Keratinocyte (primary cell): ENCODE measurements around the gene CDKN1C. TPM values are rescaled to one million over a fixed set of nuclear protein-coding genes. Genes with fewer than 3 reads are reported as not detected.

Source experiments
- DNase-seq: peaks from one replicate; pipeline ENCODE4 v3.0.0-alpha.2; 2011; ENCODE audit warnings: low read depth, missing footprints, low spot score
- FAIRE-seq: peaks from 2 replicates; lab custom pipeline; 2011; peaks lifted over from hg19 to GRCh38; lab: Jason Lieb, UNC
- H2AFZ ChIP-seq: 2 replicates; pipeline ENCODE4 v1.6.0; 2012; ENCODE audit warnings: low read length, control low read depth, inconsistent platforms; ENCODE audit not compliant: control insufficient read depth
- H3K27ac ChIP-seq: 2 replicates; pipeline ENCODE4 v1.5.1; 2011; ENCODE audit warnings: low read length; ENCODE audit not compliant: control insufficient read depth, insufficient read depth
- H3K27me3 ChIP-seq: 3 replicates; pipeline ENCODE4 v1.6.0; 2011; ENCODE audit warnings: low read length; ENCODE audit not compliant: control insufficient read depth, insufficient read depth; ENCODE audit errors: extremely low read depth
- H3K36me3 ChIP-seq, 2 experiments: 2 replicates in 1 of 2; 3 replicates in 1 of 2; pipeline ENCODE4 v1.5.1; 2011; ENCODE audit warnings: low read length in 2 of 2, mild to moderate bottlenecking in 1 of 2; ENCODE audit not compliant: control insufficient read depth in 2 of 2, insufficient read depth in 2 of 2; ENCODE audit errors: extremely low read depth in 1 of 2
- H3K4me1 ChIP-seq: 3 replicates; pipeline ENCODE4 v1.5.1; 2011; ENCODE audit warnings: low read length; ENCODE audit not compliant: control insufficient read depth, insufficient read depth; ENCODE audit errors: extremely low read depth
- H3K4me2 ChIP-seq: 3 replicates; pipeline ENCODE4 v1.6.0; 2011; ENCODE audit warnings: low read depth, low read length; ENCODE audit not compliant: control insufficient read depth, insufficient read depth; ENCODE audit errors: extremely low read depth
- H3K4me3 ChIP-seq, 3 experiments: fragments of 200-600 bp in 1 of 3; sonication (generic) in 1 of 3; 2 replicates in 2 of 3; 3 replicates in 1 of 3; pipeline ENCODE4 v1.5.1; 2011 to 2016; ENCODE audit warnings: low read length in 3 of 3, mild to moderate bottlenecking in 3 of 3, control low read depth in 2 of 3, inconsistent platforms in 1 of 3, low read depth in 1 of 3, mixed read lengths in 1 of 3, mixed run types in 1 of 3, moderate library complexity in 1 of 3; ENCODE audit not compliant: control insufficient read depth in 2 of 3, insufficient read depth in 2 of 3; ENCODE audit errors: extremely low read depth in 1 of 3
- H3K79me2 ChIP-seq: 2 replicates; pipeline ENCODE4 v1.6.0; 2012; ENCODE audit warnings: low read length; ENCODE audit not compliant: control insufficient read depth, insufficient read depth
- H3K9ac ChIP-seq: 3 replicates; pipeline ENCODE4 v1.6.0; 2011; ENCODE audit warnings: low read length; ENCODE audit not compliant: control insufficient read depth, insufficient read depth; ENCODE audit errors: extremely low read depth
- H3K9me1 ChIP-seq: 3 replicates; pipeline ENCODE4 v1.6.0; 2011; ENCODE audit warnings: low read length; ENCODE audit not compliant: control insufficient read depth, insufficient read depth; ENCODE audit errors: extremely low read depth
- H3K9me3 ChIP-seq: 2 replicates; pipeline ENCODE4 v1.5.1; 2012; ENCODE audit warnings: low read depth, low read length; ENCODE audit not compliant: control insufficient read depth
- H4K20me1 ChIP-seq: 3 replicates; pipeline ENCODE4 v1.6.0; 2011; ENCODE audit warnings: low read length; ENCODE audit not compliant: control insufficient read depth, insufficient read depth; ENCODE audit errors: extremely low read depth
- EZH2 ChIP-seq: IDR thresholded peaks from one replicate; pipeline ENCODE4 v1.6.1; 2012; ENCODE audit warnings: inconsistent platforms, mild to moderate bottlenecking, low read length, moderate library complexity
- dilution Hi-C: fragments of 300-500 bp; cut with MboI; formaldehyde crosslinking; loops from one replicate; pipeline ENCODE4 v1.7.0; 2020; ENCODE audit warnings: low sequenced_read_pairs; ENCODE audit not compliant: extremely low pct_ligation_motif_present
- polyA plus RNA-seq, 5 experiments: library from polyadenylated mRNA; depleted of rRNA in 3 of 5; stranded (reverse) in 3 of 5; stranded (forward) in 1 of 5; unstranded in 1 of 5; fragments of >200 nt; gene quantifications; 1 replicate in 1 of 5; 2 replicates in 3 of 5; 3 replicates in 1 of 5; pipeline versions ENCODE4 v1.2.1 to v1.2.3, GENCODE V29; 2011 to 2012; ENCODE audit warnings: missing spikeins in 2 of 5, low read depth in 1 of 5, low replicate concordance in 1 of 5
- TF ChIP-seq, protein P1 (sequence below), 3 experiments: IDR thresholded peaks in 1 of 3; conservative IDR thresholded peaks in 1 of 3; optimal IDR thresholded peaks in 1 of 3; 2 replicates in 2 of 3; 3 replicates in 1 of 3; pipeline versions ENCODE3 to v1.5.1; 2011; ENCODE audit warnings: low read length in 3 of 3, mild to moderate bottlenecking in 3 of 3, moderate library complexity in 2 of 3, control low read depth in 1 of 3, inconsistent platforms in 1 of 3; ENCODE audit not compliant: insufficient read depth in 2 of 3; ENCODE audit errors: extremely low read depth in 1 of 3

CDKN1C gene
- polyA plus RNA-seq, 1 donor (not counting 4 experiments of a cell fraction or from before 2014, with no cell fraction given): 0.37 TPM

DNA sequence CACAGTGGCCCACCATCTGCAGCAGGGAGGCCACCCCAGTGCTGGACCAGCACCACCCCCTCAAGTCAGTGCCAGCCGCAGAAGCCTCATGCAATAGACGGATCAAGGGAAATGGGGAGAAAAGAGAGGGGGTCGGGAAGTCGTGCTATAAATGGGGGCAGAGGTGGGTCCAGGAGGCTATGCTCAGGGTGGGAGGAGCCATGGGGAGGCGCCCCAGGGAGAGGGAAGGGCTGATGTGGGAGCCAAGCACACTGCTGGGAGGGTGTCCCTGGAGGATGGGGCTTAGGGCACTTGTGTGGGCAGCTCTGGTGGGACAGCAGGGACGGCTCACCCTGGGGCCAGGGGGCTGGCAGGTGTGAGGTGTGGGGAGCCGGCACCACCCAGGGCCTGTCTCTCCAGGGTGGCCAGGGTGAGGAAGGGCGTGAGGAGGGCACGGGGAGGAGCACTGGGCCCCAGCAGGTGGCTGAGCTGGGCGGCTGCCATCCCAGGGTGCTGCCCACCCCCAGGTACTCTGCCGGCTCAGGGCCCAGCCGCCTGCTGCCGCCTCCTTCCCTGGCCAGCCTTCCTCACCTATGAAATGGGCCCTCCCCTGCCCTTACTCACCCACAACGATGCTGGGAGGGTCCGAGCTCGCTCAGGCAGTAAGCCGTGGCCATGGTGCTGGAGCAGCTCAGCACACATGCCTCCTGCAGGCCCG is 25.7 kb upstream of the CDKN1C start:
- no peak overlapping the region for H3K4me3 ChIP-seq
- H2AFZ ChIP-seq: peak overlapping the region; percentile 6
- H3K79me2 ChIP-seq: no peaks in the 10 kb centered on the region
- dilution Hi-C loops: no loop called here
- FAIRE-seq (no peak), DNase-seq (no peak)
- no peak for TF ChIP-seq EZH2
- TF ChIP-seq, protein P1, sequence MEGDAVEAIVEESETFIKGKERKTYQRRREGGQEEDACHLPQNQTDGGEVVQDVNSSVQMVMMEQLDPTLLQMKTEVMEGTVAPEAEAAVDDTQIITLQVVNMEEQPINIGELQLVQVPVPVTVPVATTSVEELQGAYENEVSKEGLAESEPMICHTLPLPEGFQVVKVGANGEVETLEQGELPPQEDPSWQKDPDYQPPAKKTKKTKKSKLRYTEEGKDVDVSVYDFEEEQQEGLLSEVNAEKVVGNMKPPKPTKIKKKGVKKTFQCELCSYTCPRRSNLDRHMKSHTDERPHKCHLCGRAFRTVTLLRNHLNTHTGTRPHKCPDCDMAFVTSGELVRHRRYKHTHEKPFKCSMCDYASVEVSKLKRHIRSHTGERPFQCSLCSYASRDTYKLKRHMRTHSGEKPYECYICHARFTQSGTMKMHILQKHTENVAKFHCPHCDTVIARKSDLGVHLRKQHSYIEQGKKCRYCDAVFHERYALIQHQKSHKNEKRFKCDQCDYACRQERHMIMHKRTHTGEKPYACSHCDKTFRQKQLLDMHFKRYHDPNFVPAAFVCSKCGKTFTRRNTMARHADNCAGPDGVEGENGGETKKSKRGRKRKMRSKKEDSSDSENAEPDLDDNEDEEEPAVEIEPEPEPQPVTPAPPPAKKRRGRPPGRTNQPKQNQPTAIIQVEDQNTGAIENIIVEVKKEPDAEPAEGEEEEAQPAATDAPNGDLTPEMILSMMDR (optimal IDR thresholded peaks at IDR 0.05 in 1 of 3, IDR thresholded peaks at IDR 0.05 in 1 of 3, conservative IDR thresholded peaks at IDR 0.05 in 1 of 3; ENCODE audit: extremely low read depth in 1 of 3, insufficient read depth in 2 of 3, low read length in 3 of 3): no peak
- H3K9me3 ChIP-seq: no peaks in the 10 kb centered on the region
- peak overlapping the region; percentile 56 for H3K4me2 ChIP-seq
- H4K20me1 ChIP-seq: no peaks in the 10 kb centered on the region
- no peaks in the 10 kb centered on the region for H3K27me3 ChIP-seq
- H3K9ac ChIP-seq: no peak overlapping the region
- H3K36me3 ChIP-seq: no peaks in the 10 kb centered on the region
- H3K9me1 ChIP-seq: no peaks in the 10 kb centered on the region
- peaks cover 29% of the 10 kb centered on the region for H3K4me1 ChIP-seq
- H3K27ac ChIP-seq: peak overlapping the region; percentile 54

DNA sequence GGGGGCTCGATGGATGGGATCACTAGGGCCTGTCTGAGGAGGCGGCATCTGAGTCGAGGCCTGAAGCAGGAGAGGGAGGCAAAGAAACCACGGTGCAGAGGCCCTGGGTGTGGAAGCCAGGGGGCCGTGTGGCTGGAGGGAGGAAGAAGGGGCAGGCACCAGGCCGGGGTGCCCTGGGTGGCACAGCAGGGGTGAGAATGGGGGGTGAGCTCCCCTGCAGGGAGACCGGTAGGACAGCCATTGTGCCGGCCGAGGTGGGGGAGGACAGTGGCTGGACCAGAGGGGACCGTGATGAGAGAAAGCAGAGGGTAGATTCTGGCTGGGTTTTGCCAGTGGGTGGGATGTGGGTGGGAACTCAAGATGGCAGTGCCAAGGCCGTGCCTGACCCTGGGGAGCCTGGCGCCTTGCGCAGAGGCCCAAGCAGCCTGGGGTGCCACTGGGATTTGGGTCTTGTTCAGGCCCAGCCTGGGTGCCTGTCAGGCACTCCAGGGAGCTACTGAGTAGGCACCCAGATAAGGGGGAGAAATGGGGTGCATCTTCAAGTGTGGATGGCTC is 24.9 kb upstream of the CDKN1C start:
- Histone ChIP-seq H3K27ac (no peak overlapping the region), H3K27me3 (no peaks in the 10 kb centered on the region), H3K9me3 (no peaks in the 10 kb centered on the region), H3K4me2 (no peak overlapping the region), H4K20me1 (no peaks in the 10 kb centered on the region), H3K4me3 (no peak overlapping the region), H3K9ac (no peak overlapping the region), H3K79me2 (no peaks in the 10 kb centered on the region), H3K9me1 (no peaks in the 10 kb centered on the region), H3K4me1 (peaks cover 29% of the 10 kb centered on the region), H3K36me3 (no peaks in the 10 kb centered on the region), H2AFZ (no peak overlapping the region)
- TF ChIP-seq, protein P1 (optimal IDR thresholded peaks at IDR 0.05 in 1 of 3, IDR thresholded peaks at IDR 0.05 in 1 of 3, conservative IDR thresholded peaks at IDR 0.05 in 1 of 3; ENCODE audit: extremely low read depth in 1 of 3, insufficient read depth in 2 of 3, low read length in 3 of 3): no peak
- TF ChIP-seq EZH2: no peak
- FAIRE-seq (no peak), DNase-seq (no peak)
- dilution Hi-C loops: no loop called here
